HG02885 (cell line): ENCODE measurements around the gene TSBP1.
"Not testable (repeated sequence)": the region's sequence is repeated elsewhere in the genome, so short reads cannot be mapped to it uniquely, and the experiment has no call there.

ENCODE experiments used
- ATAC-seq: cut with Tn5 transposase; IDR thresholded peaks from one replicate; pipeline ENCODE4 v1.9.1; 2021; ENCODE audit warnings: mild to moderate bottlenecking; ENCODE audit not compliant: unreplicated experiment, poor library complexity

The TSBP1 gene

GRCh38 chr6:32379545-32379944, 7.8 kb upstream of the TSBP1 start:
- no peak for ATAC-seq

DNA sequence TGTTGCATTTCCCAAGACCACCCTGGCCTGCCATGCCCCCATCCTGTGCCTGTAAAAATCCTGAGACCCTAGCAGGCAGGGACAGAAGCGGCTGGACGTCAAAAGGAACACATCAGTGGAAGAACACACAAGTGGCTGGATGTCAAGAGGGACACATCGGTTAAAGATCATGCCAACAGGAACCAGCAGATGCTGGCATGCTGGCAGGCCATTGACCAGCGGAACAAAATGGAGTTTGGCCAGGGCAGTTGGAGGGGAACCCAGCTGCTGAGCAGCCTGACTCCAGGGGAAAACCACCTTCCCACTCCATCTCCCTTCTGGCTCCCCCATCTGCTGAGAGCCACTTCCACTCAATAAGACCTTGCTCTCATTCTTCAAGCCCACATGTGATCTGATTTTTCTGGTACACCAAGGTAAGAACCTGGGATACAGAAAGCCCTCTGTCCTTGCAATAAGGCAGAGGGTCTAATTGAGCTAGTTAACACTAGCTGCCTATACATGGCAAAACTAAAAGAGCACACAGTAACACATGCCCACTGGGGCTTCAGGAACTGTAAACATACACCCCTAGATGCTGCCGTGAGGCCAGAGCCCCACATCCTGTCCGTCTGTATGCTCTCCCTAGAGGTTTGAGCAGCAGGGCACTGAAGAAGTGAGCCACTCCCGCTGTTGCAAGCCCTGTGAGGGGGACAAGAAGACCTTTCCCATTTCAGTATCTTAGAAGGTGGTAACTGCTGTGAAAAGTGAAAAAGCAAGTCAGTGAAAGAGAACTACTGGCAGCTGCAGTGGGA, 4.2 kb upstream of the TSBP1 start:
- no peak for ATAC-seq

GRCh38 chr6:32371229-32371628, 474 bp downstream of the TSBP1 start:
- no peak for ATAC-seq

GRCh38 chr6:32370505-32370904, 1.2 kb downstream of the TSBP1 start:
- ATAC-seq = no peak

- no peak for ATAC-seq
Measured at GRCh38 chr6:32369660-32370059, 2.0 kb downstream of the TSBP1 start.

- no peak for ATAC-seq
Measured at GRCh38 chr6:32367644-32368043, 4.1 kb downstream of the TSBP1 start.

DNA sequence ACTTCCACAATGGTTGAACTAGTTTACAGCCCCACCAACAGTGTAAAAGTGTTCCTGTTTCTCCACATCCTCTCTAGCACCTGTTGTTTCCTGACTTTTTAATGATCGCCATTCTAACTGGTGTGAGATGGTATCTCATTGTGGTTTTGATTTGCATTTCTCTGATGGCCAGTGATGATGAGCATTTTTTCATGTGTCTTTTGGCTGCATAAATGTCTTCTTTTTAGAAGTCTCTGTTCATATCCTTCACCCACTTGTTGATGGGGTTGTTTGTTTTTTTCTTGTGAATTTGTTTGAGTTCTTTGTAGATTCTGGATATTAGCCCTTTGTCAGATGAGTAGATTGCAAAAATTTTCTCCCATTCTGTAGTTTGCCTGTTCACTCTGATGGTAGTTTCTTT, 12.5 kb downstream of the TSBP1 start:
- not testable (repeated sequence) for ATAC-seq

DNA sequence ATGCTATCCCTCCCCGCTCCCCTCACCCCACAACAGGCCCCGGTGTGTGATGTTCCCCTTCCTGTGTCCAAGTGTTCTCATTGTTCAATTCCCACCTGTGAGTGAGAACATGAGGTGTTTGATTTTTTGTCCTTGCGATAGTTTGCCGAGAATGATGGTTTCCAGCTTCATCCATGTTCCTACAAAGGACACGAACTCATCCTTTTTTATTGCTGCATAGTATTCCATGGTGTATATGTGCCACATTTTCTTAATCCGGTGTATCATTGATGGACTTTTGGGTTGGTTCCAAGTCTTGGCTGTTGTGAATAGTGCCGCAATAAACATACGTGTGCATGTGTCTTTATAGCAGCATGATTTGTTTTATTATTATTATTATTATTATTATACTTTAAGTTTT, 13.2 kb downstream of the TSBP1 start:
- ATAC-seq = not testable (repeated sequence)

DNA sequence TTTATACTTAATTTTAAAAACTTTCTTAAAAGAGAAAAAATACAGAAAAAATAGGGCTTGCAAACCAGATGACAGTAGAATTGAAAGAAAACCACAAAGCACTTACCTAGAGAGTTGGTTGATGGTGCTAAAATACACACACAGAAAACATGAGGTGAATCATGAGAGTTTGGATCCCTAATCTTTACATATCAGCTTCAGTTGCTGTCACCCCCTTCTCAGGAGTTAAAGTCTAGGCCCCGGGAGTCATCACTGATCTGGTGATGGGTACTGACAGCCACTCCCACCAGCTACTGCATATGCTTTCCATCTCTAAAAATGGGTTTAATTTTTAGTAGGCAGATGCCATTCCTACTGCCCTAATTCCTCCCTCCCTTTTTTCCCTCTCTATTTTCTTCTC, 16.7 kb downstream of the TSBP1 start:
- no peak for ATAC-seq

GRCh38 chr6:32353348-32353747, 18.4 kb downstream of the TSBP1 start:
- ATAC-seq = no peak

- no peak for ATAC-seq
Measured at GRCh38 chr6:32340242-32340641, 31.5 kb downstream of the TSBP1 start.

DNA sequence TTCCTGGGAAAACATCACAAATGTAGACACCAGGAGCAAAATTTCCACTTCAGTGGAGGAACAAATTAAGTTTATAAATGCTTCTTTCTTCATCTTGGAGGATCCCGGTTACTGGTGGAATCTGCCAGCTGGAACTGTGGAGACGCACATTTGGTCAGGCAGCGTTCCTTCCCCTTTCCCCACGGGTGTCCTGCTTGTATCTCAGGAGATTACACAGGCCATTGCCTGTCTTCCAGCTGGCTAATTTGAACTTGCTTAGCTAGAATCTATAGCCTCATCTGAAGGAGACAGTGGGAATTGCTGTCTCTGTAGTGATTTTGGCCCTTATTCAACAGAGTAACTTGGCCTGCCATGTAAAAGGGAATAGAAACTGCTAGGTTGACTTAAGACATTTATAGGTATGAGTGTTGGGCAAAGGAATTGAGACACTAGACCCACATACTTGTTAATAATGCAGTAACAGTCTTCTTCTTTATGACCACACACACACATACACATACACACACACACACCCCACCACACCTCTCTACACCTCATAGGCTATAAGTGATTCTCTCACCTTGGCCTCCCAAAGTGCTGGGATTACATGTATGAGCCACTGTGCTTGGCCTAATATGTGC, 34.4 kb downstream of the TSBP1 start:
- ATAC-seq = no peak

- no peak for ATAC-seq
Measured at GRCh38 chr6:32332433-32332832, 39.3 kb downstream of the TSBP1 start.

DNA sequence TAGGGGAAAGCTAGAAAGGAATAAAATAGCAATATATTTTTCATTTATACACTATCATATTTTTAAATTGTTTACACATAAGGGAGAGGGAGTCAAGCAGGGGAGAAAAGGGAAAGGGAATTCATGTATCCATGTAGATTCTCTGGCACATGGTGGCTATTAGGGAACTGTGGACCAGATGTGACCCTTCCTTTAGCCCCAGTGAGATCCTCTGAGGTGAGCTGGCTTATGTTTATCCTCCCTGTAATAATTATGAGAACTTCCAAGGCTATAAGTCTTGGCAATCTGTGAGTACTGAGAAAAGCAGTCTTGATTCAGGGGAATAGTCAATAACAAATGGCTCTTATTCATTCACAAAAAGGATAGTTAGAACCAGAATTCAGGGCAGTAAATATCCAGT, 42.6 kb downstream of the TSBP1 start:
- ATAC-seq = no peak

- no peak for ATAC-seq
Measured at GRCh38 chr6:32327103-32327502, 44.6 kb downstream of the TSBP1 start.

DNA sequence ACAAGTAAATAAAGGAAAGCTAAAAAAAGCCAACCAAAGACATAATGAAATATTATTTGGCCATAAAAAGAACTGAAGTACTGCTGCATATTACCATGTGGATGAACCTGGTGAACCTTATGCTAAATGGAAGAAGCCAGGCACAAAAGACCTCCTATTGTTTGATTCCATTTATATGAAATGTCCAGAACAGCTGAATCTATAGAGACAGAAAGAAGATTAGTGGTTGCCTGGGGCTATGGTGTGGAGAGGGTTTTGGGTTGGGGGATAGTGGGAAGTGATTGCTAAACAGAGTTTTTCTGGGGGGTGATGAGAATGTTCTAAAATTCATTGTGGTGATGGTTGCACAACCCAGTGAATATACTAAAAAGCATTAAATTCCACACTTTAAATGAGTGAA, 53.2 kb downstream of the TSBP1 start:
- no peak for ATAC-seq

GRCh38 chr6:32317541-32317940, 54.2 kb downstream of the TSBP1 start:
- no peak for ATAC-seq

DNA sequence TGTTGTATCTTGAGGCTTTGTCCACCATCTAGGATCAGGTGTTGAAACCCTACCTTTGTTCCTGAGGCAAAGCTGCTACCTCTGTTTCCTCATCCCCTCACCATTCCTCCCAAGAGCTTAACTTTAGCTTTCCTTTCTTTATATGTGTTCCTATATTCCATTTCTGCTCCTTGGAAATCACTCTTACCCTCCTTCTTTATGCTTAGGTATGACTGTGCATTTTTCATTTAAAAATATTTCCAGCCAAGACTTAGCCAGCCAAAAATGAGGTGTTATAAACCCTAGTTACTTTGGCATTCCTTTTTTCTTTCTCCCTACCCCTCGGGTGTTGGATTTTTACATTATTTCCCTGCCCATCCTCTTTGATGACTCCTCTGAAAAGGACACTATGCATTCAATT, 57.7 kb downstream of the TSBP1 start:
- no peak for ATAC-seq

- no peak for ATAC-seq
Measured at GRCh38 chr6:32298632-32299336, 72.9 kb downstream of the TSBP1 start.

GRCh38 chr6:32294980-32295379, 76.7 kb downstream of the TSBP1 start:
- not testable (repeated sequence) for ATAC-seq

DNA sequence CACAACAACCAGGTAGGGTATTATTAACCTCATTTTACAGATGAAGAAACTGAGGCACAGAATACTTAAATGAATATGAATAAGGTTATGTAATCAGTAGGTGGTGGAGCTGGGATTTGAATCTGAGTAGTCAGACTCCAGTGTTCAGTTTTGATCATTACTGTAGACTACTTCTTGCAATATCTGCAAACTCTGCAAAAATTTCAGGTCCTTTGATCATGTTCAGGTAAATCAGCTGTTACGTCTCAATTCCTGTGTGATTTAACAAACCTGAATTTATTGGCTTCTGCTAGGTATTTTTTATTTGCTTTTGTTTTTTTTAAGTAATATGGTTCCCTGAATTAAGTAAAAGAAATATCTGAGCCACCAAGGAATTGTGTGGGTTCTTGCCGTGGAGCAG, 77.1 kb downstream of the TSBP1 start:
- ATAC-seq = no peak
